T1000 (cell line): ENCODE measurements around the gene NOS2.
A peak's percentile ranks its signal among the peaks of the same experiment; 100 is the strongest.

Experiments
- DNase-seq: peaks from one replicate; lab custom pipeline; 2025; ENCODE audit warnings: mixed read lengths; lab: John Stamatoyannopoulos, UW

NOS2 gene

DNA sequence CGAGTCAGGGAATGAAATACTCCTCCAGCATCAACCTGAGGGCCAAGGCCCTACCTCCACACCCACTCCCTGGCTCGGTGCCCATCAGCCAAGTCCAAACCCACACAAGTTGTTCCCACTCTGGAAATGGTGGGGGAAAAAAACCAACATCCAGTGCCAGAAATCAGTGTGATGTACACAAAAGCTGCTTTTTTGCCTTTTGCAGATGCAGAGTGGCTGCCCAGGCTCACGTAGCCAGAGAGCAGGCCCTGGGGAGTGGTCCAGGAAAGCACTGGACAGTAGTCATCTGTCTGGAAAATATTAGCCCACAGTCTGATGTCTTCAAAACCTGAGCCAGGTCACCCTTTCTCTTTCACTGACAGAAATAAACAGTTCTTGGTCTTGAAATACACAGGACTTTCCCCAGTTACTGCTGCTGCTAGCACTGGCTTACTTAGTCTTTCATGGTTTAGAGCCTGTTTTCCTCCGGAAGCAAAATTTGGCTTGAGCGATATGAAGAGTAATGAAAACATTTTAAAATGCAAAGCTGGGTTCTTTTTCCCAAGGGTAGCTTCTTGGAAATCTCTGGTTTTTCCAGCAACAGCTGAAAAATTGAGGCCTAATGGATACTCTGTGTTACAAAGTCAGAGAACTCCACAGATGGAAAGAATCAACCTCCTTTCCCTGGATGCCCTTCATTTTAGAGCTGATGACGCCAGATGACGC is 18.2 kb upstream of the NOS2 start:
- DNase-seq, result no peak

DNA sequence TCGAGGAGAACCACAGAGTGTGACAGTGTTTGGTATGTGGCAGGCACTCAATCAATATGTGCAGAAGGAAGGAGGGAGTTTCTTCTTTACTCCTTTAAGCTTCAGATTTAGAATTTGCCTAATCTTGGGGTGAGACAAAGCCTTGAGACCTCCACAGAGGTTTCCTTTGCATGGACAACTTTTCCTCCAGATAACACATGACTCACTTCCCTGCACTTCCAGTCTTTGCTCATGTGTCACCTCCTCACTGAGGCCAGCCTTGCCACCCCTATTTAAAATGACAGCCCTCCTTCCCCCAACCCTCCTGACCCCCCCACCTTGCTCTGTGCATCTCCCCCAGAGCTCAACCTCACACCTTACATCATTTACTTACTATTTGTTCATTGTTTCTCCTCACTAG is 17.4 kb upstream of the NOS2 start:
- DNase-seq, result no peak

DNA sequence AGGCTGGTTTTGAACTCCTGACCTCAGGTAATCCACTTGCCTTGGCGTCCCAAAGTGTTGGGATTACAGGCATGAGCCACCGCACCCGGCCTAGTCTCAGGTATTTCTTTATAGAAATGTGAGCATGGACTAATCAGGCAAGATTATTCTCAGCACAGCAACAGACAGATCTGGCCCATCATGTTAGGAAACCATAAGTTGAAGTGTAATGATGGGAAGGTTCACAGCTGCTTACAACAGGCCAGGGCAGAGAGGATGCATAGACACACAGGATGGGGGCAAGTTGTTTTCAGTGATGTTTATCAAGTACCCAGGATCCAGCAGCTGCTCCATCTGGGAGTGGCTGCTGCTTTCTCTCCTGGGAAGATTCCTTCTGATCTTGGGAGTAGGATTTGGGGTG is 16.6 kb upstream of the NOS2 start:
- no peak for DNase-seq

DNA sequence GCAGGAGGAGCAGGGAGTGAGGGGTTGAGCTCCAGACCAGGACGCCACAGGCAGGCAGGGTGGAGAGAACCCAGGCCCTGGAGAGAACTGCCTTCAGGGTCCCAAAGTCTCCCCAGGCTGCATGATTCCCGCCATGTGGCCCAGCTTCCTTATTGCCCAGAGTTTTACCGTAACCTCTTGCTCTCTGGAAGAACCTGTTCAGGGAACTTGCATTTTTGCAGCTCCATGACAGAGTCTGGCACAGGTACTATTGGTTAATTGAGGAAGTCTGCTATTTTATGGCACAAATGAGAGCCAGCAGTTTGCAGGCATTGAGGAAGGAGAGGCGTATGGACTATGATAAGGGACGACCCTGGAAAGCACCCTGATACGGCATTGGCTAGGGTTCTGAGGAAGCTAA is 11.6 kb upstream of the NOS2 start:
- no peak for DNase-seq

DNA sequence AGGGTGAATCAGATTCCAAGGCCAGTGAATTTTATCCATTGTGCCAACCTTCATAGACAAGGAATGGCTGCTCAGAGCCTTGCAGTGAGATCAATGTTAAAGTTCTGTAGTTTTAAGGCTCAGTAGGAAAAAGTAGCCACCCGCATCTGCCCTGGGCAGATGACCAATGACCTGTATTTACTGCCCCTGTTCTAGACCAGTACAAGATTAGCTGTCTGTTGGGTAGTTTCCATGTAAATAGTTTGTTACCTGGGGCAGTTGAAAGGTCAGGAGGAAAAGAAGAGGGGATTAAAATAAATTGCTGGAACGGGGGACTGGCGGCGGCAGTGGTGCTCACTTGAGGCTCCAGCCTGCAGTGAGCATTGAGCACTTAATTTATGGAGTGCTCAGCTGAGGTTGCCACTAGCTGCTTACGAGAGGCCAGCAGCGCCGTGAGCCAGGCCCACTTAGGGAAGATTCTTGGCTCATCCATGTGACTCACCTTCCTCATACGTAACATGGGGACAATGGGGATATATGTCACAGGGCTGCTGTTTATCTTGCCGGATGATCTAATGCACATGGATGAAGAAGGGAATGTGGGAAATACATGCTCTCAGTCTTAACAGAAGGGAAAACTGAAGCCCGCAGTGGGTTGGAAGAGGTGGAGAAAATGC is 10.7 kb upstream of the NOS2 start:
- DNase-seq, result no peak

DNA sequence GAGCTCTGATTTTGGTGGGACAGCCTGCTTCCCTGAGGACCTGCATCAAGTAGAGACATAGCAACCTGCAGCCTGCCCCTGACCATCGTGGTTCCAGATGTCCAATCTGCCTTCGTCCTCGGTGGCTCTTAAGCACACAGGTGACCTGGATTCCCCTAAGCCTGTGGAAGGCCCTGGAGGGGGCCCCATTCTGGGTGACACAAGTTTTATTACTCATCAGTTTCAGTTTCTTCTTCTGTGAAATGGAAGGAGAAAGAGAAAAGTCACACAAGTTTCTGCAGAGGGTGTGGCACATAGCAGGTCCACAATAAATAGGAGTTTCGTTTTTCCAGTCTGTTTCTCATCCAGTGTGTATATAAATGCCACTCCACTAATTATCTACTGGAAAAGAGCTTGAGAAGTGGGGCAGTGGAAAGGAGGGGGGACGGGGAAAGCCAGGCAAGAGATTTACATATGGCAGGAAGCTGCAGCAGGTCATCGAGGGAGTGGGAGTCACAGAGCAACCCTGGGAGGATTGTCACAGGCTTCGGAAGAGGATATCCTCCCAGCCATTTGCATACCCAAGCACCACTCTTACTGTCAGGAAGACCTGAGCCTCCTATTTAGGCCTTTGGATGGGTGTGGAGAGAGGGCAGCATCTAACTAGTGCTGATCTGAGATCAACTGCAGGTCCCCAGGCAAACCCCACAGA is 10.0 kb upstream of the NOS2 start:
- no peak for DNase-seq

DNA sequence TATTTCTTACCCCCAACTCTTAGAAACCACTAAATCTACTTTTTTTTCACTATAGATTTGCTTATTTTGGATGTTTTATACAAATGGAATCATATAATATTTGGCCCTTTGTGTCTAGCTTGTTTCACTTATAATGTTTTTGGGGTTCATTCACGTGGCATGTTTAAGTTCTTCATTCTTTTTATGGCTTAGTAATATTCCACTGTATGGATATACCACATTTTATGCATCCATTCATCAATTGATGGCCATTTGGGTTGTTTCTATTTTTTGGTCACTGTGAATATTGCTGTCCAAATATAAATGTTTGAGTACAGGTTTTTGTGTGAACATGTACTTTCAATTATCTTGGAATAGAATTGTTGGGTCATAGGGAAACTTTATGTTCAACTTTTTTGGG is 9.2 kb upstream of the NOS2 start:
- DNase-seq, result no peak

DNA sequence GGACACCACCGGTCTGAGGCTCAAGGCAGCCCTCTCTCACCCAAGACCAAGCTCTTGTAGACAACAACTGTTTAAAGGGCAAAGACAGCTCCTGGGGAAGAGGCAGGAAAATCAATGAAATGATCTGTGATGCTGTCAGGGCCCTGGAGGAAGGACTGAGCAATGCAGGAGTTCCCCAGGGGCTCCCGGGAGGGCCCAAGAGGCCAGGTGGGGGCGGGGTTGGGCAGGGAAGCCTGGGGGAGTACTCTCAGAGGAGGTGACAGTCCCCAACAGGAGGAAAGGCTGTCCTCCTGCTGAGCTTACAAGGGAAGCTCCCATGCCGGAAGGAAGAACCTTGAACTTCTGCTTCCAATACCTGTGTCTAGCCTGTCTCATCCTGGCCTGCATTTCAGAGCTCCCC is 8.3 kb upstream of the NOS2 start:
- no peak for DNase-seq

DNA sequence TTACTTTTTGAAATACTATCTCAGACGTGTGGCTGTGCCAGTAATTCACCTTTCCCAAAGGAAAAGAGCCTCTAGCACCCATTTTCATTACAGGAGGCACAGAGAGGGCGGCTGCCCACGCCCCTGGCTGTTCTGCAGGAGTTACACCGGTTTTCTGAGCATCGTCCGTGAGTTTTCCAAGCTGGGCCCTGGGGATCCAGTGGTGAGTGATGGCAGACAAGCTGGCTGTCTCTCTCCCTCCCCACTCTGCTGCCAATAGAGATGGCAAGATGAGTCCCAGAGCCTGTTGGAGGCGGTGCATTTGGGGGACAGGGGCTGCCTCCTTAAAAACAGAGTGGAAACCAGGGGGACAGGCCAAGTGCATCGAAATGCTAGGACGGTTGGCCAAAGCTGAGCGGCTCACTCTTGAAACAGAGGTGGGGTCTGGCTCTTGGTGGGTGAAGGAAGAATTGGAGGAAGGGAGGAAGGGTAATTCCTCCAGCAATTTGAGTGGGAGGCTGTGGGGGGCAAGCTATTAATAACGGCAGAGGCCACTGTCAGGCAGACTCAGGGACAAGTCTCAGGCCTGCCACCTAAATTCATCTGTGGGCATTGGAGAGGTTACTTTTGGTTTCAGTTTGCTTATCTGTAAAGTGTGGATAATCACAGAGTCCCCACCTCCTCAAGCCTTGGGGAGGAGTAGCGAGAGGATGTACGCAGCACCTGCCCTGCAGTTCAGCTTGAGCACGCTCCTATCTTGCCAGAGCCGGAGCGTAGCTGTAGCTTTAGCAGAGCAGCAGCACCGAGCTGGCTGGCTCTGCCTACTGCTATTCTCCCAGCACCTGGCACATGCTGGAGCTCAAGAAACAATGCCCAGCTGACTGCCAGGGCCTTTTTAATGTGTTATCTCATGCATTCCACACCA is 7.5 kb upstream of the NOS2 start:
- DNase-seq, result no peak

DNA sequence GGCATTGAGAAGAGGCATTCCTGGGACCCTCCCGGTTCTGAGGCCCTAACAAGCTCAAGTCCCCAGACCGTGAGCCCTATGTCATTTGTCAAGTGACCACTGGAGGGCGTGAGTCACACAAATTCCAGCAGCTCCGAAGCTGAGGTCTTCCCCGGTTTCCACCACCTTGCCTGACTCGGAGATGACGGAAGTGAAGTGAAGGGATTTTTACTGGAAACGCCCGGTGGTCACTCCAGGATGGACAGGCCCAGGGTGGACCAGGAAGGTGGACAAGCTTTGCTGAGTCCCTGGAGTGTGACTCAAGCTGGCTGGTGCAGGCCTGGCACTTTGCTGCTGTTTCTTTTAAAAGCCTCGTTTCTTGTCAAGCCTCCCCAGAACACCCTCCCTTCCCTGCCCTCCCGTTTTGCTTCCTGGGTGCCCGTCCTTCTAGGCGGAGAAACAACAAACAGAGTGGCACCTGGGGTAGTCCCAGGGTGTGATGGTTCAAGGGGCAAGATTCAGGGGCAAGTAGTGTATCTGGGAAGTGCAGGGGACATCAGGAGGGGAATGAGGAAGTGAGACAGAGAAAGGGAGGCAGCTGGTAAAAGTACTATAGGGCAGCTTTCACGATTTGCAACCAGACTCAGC is 5.3 kb upstream of the NOS2 start:
- peak; percentile 17 for DNase-seq

DNA sequence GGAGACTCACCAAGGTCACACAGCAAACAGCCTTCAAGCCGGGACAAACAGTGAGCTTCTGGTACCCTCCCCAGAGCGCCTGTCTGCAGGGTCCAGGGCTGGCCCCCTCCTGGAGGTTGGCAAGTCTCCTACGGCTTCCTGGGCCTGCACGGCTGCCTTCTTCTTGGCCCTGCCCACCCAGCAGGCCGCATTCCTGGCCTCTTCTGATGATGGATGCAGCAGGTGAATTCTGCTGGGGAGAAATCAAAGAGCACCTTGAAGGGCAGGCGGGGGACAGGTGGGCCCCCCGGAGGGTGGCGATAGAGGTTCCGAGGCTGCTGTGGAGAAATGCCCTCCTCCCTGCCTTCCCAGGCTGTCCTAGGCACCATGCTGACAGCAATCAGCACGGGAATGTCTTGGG is 3.8 kb upstream of the NOS2 start:
- no peak for DNase-seq

DNA sequence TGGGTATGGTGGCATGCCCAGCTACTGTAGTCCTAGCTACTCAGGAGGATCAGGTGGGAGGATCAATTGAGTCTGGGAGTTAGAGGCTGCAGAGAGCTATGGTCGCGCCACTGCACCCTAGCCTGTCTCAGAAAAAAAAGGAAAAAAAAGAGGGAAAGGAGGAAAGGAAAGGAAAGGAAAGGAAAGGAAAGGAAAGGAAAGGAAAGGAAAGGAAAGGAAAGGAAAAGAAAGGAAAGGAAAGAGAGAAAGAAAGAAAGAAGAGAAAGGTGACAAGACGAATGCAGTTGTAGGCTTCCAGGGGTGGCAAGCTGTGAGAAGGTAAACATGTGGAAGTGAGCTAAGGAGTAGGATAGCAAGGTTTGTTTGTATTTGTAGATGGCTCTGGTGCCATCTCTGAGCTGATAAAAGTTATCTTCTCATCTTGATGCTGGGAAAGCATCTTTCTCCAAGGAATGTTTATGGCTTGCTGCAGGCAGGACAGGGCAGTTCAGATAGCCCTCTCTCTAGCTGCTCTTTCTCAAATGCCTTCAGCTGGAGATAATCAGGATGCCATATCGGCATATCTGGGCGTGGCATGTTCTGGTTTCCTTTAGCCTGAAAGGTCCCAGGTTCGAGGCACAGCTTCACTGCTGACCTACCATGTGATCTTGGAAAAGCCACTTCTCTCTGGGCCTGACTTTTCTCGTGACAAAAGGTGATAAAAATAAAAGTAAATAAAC is 2.8 kb upstream of the NOS2 start:
- DNase-seq, result no peak

DNA sequence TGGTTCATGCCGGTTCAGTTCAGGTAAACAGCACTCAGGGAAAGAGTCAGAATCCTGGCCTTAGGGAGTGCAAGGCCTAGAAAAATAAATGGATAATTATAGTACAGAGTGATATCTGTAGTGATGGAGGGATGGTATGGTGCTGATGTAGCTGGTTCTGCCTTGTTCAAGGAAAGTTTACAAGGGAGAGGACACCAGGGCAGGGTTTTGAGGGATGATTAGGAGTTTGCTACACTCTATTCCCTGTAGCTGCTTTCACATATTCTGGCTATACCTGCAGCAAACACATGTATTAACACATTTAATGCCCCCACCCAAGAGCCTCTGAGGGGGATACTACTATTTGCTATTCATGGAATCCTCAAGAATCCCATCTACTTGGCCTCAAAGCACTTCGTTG is 1.7 kb upstream of the NOS2 start:
- no peak for DNase-seq

DNA sequence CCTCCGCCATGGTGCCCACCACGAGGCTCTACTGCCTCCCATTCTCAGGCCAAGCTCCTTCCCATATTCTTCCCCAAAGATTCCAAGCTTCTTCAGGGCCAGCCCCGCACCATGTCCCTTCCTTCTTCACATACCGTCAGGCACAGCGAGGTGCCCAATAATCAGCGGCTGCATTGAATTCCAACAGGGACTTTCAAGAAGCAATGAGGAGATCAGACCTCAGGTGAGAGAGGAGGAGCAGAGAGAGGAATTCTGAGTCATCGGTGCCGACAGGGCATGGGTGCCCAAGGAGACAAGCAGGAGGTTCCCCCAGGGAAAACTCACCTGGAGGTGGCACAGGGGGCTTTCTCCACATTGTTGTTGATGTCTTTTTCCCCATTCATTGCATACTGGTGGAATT is 2.0 kb downstream of the NOS2 start:
- DNase-seq, result no peak

DNA sequence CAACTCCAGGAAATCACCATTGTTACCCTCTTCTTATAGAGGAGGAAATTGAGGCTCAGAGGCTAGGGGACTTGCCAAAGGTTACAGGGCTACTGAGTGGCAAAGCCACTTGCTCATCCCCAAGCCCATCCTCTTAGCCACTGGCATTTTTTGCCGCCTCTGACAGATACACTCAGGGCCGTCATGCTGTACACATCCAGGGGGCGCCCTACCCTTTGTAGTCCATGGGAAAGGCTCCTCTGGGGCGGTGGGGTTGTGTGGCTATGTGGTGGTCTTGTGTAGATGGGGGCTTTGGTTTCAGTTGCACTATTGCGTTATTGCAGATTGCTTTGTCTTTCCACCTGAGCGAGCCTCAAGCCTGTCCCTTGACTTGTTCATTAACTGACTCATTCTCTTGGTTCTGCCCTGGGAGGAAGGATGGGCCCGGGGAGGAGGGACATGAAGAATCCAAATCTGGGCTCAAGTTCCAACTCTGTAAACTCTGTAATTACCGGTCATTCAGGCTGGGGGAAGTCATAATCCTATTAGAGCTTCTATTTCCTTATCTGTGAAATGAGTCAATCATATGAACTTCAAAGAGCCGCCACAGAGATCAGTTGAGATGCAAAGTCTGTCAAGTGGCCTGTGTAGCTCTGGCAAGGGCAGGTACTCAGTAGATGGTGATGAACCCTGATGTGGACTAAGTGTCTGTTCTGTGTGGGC is 2.8 kb downstream of the NOS2 start:
- DNase-seq, result no peak

DNA sequence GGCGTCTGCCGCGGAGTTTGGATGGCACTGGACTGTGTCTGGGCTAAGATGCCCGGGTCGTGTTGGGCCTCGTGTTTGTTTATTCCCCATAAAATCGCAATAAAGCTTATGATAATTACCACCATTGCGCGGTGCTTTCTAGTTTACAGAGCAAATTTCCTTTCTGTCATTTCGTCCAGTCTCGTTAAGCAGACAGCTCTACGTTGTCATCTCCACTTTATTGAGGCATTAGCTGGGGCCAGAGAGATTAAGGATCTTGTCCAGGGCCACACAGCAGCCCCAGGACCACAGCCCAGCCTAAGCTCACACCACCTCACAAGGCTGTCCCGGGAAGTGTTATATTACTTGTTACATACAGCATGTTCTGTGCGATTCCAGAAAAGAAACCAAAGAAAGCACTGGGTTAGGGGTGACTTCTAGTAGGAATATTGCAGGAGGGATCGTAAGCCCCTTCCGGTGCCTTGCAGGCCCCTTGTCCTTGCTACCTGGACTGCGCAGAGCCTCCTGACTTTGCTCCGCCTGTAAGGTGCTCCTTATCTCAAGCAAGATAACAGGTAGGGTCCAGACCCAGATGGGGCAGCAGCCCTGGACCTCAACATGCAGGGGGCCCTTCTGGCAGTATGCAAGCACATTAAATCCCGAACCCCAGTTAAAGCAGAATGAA is 6.3 kb downstream of the NOS2 start:
- no peak for DNase-seq

DNA sequence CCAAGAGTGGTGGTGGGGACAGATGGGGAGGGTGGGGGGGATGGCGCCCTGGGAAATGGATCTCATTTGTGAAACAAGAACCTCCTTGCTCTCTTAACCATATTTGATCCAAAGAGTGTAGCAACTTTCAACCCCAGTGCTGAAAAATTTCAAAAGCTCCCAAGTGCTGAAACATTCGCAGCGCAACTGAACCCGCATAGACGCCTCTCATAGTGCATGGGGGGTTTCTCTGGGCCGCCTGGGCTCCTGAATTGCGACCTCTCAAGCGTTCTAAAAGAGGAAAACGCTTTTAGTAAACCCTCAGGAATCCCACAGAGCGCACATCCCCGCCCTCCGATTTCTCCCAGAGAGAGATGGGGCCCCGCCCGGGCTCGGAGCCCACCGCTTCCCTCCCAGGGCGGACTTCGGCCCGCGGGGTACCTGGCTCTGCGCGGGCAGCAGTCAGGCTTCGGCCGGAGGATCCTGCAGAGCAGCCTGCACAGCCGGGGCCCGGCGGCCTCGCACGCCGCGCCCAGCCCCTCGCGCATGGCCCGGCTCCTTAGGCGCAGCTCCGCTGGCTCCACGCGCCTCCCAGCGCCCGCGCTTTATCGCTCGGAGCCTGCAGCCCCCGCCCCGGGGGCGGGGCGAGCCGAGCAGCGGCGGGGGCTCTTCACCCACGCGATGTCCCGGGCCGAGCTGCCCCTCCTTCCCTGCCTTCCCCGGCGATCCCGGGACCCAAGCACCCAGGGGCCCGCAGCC is 7.0 kb downstream of the NOS2 start:
- no peak for DNase-seq

DNA sequence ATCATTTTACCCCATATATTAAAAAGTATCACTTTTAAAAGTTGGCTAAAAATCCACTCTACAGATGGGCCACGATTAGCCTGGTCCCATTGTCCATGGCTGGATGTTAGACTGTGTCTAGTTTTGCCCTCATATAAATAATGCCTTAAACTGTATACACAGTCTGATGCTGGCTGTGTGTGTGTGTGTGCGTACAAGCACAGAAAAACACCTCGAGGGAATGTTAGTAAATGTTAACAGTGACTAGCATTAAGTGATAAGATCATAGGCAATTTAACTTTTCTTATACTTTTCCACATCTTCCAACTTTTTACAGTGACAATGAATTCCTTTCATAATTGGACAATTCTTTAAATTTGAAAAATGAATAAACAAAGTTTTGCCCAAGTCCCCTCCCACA is 8.2 kb downstream of the NOS2 start:
- DNase-seq, result no peak

DNA sequence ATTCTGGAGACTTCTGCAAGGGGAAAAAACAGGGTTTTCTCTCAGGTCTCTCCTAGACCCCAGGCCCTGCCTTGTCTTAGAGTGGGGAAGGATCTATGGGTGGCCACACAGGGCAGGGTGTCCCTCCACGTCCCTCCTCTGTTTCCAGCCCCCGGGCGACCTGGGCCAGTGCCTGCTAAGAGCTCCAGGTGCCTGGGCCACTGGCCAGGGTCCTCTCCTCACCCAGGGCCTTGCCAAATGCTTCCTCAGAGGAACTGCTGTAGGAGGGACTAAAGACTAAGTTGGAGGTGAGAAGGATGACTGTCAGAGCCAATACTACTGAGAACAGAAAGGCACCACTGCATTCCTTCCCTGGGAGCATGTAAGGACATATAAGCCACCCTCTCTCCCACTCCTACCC is 11.4 kb downstream of the NOS2 start:
- DNase-seq, result no peak
